M059J (cell line): Measurements from ENCODE around the gene HSPG2. TPM values are rescaled to one million over a fixed set of nuclear protein-coding genes. Genes with fewer than 3 reads are reported as not detected.
A peak's percentile ranks its signal among the peaks of the same experiment; 100 is the strongest.

Experiments
- DNase-seq: peaks from one replicate; pipeline ENCODE4 v3.0.0-alpha.2; 2012; ENCODE audit warnings: low read depth
- total RNA-seq: library from RNA; depleted of rRNA; stranded (reverse); fragments of >200 nt; shearing (Covaris generic); gene quantifications from 2 replicates; pipeline ENCODE4 v1.2.3, GENCODE V29; 2014

HSPG2 gene
- total RNA-seq, 1 experiment from 2014 or later = 60.5 TPM

DNA sequence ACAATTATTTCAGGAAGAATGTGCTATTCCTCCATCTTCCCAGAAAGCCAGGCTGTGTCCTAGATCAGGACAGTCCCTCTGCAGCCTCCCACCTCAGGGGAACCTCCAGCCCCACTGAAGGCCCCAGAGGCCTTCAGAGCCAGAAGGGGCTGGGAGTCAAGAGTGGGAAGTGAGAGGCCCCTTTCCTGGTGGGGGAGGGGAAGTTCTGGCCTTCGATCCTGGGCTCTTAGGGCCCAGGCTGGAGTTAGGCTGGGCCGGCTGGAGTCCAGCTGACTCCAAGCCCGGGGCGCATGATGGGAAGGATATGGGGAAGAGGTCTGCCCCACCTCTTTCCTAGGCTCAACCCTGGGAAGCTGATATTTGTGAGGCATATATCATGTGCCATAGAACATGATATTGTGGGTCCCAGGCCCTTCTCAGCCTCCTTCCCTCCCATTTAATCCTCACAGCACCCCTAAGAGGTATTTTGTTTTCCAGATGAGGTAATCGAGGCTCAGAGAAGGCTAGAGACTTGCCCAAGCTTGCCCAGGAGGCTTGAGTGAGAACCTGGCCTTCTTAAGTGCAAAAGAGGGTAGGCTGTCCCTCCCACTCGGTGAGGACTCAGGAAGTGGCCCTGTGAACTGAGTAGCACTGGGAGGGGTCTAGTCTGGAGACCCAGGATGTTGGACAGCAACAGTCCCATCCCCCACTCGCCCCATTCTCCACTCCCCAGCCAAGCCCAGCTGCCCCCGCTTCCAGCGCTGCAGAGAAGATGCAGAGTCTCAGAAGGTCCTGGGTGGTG is 18.6 kb upstream of the HSPG2 start:
- no peak for DNase-seq

DNA sequence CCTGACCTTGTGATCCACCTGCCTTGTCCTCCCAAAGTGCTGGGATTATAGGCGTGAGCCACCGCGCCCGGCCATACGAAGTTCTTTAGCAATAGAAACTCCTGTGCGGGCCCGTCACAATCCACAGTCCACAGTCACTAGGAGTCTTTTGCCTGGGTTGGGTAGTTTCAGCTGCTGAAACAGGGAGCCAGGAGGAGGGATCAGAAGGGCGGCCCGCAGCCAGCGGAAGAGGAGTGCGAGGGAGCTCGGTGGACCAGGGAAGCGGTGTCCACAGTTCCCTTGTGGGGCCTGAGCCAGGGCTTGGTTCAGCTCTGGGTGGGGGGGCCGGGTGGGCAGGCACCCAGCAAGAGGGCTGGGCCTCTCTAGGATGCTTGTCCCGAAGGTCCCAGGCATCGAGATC is 17.9 kb upstream of the HSPG2 start:
- DNase-seq = no peak

DNA sequence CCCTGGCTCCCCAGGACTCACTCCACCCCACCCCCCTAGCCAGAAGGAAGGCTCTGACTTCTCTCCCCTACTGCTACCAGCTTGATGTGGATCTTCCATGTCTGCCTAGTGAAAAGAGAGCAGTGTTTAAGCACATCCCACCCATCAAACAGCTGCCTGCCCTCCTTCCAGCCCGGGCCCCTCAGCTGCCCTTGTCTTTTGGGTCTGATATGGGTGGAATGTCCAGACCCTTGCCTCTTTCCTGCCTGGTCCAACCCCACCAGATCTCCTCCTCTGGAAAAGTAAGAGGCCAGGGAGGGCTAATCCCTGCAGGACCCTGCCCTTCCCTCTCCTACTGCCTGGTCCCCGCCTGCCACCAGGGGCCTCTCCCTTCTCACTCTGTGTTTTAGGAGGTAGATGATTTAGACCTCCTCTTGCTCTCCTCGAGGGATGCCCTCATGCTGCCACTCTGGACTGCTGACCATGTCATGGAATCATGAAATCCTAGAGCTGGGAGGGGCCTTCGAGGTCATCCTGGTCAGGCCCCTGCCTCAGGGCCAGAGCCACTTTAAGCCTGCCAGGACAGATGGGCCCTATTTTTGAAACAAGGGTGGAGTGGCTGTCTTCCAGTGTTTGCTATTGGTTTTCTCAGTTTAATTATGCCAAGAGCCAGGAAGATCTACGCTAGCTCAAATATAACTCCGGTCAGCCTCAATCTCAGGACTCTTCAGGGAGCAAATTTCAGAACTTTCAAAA is 15.8 kb upstream of the HSPG2 start:
- no peak for DNase-seq

DNA sequence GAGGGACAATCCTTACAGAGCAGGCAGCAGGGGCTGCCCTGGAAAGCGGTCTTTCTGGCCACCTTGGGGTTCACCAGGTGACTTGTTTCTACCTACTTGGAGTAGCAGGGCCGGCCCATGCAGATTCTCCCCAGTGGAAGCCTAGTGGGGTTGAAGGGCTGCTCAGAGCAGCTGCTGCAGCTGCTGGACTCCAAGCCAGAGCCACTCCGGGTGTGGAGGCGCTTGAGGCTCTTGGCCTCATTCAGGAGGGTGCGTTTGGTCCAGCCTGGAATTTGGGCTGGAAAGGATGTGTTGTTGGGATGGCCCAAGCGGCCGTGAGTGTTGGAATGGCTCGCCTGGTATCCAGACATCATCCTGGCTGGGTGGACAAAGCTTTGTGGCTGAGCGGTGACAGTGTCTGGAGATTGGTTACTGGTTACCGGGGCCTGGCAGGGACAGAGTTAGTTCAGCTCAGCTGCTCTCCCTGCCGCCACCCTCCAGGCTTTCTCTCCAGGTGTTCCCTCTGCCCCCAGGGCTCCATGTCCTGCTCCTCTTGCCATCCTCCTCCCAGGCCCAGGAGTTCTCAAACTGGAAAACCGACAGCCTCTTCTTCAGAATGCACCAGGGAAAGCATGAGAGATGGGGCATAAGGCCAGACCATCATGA is 14.2 kb upstream of the HSPG2 start:
- DNase-seq = no peak

DNA sequence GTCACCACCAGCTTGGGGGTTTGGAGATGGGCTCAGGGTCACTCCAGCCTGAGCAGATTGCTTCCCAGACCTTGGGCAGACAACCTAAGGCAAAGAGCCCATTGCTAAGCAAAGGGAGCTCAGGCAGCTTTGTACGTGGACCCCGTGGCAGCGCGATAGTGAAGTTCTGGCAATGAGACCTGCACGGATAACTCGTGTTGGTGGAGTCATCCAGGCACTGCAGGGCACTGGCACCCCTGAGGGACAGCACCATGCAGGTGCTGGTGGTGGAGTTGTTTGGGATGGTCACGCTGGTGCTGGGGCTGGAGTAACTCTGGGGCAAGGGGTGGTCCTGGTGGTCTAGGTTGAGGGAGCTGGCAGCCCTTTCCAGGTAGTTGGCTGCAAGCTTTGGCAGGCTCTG is 13.6 kb upstream of the HSPG2 start:
- DNase-seq = no peak

DNA sequence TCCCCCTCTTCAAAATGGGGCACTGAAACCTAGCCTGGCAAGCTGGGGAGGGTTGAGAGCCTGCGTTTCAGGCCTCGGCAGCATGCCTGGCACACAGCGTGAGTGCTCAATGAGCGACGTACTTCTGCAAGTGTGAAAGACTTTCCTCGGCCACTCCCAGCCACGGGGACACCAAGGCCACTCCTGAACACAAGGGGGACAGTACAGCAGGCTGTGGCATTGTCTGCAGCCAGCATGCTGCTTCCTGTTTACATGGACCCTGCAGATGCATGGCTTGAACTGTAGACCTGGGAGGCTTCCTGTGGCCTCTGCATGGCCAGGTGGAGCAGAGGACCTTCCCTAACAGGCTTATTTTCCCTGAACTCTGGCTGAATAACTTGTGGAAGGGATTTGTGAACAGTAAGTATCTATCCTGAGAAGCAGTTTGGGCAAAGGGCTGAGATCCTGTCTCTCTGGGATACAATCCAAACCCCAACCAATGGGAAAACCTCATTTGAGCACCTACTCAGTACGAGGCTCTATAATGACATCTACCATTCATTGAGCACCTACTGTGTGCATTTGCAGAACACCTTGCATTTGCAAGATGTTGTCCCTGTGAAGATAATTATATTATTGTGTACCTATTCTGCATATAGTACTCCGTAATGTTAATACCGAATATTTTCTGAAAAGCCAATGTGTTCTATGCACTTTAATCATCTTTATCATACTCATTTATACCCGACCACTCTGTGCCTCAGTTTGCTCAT is 9.9 kb upstream of the HSPG2 start:
- DNase-seq = no peak

DNA sequence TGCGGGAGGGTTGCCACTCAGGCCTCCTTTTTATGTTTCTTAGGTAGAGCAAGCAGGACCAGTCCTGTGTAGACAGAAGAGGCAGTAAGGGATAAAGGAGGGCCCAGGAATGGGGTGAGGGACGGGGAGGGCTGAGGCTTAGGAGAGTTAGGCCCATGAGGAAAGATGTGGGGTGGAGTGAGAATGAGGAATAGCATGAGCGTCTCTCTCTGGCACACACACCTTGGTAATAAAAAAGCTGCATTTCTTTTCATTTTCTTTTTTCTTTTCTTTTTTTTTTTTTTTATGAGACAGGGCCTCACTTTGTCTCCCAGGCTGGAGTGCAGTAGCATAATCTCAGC is 7.6 kb upstream of the HSPG2 start:
- no peak for DNase-seq

DNA sequence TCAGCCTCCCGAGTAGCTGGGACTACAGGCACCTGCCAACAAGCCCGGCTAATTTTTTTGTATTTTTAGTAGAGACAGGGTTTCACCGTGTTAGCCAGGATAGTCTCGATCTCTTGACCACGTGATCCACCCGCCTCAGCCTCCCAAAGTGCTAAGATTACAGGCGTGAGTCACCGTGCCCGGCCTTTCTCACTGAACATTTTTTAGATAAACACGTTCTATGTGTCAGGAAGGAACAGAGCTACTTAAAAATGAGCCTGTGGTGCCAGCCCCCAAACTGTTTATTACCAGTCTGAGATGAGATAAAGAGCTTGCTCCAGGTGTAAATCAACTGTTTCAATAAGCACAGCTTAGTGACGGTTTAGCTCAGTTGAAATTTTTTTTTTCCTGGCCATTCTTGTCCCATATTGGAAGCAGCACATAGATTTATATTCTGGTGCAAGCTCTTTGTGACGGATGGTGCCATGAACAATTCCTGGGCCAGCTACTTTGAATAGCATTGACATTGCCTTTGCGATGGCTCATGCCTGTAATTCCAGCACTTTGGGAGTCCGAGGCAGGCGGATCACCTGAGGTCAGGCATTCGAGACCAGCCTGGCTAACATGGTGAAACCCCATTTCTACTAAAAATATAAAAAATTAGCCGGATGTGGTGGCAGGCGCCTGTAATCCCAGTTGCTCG is 6.0 kb upstream of the HSPG2 start:
- peak; percentile 82 for DNase-seq

DNA sequence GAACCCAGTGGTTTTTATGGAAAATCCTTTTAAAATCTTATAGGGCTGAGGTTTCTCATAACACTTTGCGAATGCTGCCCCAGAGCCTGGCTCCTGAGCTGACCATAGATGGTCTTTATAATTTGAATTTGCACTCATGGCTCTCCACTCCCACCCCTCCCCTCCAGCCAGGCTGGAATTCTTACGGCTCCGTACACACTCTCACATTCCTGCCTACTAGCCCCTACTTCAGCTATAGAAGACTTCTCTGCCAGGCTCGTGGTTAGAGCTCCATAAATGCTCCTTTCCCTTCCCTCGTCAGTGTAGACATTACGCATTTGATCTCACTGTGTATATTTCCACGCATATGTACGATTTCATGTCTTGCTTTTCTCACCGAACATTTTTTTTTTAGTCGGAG is 5.4 kb upstream of the HSPG2 start:
- DNase-seq = no peak

DNA sequence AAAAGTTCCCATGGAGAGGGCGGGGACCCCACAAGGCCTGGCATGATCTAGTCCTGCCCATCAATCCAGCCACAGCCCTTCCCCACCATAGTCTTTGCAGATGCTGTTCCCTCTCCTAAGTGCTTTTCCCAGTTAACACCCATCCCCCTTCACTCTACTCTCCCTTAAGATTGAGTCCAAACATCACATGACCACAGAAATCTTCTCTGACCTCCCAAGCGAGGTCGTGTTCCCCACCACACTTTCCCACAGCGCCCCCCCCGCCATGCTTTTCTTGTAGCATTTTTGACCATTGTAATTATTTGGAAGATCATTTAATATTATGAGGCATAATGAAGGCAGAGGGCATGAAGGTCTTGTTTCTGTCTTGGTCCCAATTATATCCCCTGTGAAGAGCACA is 4.3 kb upstream of the HSPG2 start:
- DNase-seq = no peak

DNA sequence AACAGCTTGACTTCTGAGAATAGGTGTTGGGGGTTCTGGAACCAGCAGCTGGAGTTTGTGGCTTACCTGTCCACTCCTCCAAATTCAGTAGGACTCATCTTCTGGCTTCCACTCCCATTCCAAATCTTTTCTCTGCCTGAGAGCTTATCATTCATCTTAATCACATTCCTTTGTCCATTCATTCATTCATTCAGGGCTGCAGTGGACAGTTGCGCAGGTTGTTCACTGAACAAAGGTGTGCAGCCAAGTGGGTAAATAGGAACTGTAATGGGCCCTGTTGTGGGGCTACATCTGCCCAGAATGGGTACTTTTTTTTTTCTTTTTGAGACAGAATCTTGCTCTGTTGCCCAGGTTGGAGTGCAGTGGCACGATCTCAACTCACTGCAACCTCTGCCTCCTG is 3.4 kb upstream of the HSPG2 start:
- no peak for DNase-seq

DNA sequence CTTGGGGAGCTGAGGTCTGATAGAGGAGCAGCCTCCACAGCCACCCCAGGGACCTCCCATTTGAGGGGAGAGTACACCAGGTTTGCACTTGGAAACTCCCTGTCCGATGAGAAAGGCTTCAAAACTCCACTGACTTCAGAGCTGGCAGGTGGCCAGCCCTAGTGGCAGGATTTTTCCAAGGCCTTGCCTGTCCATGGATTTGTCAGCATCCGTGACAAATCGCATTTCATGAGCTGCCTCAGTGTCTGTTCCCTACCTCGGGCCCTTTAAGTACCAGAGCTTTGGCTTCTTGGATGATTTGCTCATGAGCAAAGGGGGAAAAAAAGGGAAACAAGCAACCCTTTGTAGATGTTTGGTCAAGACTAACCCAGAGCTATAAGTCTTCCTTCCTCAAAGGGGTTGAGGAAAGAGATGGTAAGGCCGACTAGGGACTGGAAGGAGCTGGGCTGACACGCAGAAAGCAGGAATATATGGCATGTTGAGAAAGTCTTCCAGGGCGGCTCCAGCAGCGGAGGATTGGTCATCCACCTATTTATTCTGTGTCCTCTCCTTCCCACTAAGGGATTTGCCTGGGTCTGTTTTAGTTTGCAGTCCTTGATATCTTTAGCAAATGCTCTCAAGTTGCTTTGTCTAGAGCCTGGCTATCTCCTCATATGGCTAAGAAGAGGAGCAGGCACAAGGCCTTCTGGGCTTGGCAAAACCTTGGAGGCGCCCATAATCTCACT is 2.7 kb upstream of the HSPG2 start:
- DNase-seq = peak; percentile 97

DNA sequence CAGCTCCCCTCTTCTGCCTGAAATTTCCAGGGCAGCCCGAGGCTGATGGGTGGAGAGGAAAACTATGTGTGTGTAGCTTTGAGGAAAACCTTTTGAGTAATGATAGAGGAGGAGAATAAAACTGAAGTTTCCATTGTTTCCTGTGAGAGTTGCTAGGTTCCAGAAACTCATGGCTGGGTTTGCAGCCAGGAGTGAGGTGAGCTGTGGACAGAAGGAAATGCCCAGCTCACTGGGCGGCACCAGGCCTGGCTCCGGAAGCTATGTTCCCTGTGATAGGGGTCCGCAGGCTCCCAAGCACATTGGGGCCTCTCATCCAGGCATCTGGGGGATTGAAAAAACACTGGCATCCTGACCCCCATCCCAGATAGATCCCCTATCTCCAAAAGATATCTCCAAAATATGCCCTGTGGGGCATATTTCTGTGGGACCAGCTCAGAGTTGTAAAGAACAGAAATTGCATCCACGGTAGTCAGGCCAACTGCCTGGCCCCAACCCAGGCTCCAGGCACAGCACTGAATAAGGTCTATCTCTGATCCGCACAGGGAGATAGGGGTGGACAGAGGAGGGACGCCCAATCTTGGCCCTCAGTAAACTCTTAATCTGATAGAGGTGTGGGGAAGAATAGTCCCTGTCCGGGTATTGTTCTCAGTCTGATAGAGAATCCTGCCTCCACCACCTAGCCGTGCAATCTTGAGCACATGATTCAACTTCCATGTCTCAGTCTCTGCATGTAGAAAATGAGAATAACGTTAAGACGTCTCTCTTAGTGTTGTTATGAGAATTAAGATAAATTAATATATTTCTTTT is 1.8 kb upstream of the HSPG2 start:
- DNase-seq = peak; percentile 68

DNA sequence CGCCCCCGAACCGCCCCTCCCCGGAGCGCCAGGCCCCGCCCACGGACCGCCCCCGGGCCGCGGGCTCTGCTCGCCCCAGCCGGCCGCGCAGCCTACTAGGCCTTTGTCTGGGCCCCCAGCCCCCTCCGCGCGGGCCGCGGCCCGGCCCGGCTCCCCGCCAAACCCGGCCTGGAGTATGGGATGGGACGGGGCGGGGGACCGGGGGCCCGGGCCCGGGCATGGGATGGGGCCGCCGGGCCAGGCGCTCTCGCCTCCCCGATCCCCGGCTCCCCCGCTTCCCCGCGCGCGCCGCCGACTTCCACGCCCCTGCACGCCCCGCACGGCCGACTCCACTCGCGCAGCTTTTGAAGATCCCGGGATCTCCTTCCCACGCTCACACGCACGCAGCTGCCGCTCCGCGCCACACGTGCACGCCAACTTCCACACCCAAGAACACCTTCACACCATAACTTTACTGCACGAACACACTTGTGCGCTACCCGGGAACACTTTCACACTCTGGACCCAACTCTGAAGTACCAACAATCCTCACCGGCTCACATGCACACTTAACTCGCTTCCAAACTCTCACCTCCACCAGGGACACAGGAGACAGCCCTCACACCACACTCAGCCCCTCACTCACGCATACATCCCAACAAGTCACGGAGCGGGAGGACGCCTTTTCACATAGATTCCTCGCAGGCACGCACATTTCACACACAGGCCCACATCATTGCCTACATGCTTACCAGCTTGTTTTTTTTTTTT is 437 bp upstream of the HSPG2 start:
- peak; percentile 70 for DNase-seq

DNA sequence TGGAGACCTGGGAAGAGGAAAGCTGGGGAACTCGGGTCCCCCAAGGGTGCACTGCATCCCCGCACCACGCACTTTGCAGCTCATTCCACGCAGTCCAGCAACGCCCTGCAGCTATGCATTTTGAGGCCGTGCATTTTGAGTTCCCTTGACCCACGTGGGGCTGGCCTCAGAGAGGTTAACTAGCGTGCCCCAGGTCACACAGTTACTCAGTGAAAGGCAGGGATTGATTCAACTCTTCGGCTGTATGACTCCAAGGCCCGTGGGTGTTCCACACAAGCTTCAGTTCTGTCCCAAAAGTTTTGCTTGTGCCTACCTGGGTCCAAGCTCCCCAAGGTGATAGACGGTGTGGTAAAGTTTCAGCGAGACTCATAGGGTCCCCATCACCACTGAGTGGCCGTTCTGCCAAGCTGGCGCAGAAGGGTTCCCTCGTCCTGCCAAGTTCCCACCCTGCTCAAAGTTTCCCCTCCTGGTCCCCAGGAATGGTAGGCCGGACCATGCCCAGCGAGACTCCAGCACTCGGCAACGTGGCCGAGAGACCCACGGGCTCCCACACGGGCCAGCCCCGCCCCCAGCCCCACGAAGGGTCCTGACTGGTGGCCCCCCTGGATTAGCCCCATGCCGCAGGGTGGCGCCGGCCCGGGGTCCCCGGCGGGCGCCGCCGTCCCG is 611 bp downstream of the HSPG2 start:
- DNase-seq = no peak

DNA sequence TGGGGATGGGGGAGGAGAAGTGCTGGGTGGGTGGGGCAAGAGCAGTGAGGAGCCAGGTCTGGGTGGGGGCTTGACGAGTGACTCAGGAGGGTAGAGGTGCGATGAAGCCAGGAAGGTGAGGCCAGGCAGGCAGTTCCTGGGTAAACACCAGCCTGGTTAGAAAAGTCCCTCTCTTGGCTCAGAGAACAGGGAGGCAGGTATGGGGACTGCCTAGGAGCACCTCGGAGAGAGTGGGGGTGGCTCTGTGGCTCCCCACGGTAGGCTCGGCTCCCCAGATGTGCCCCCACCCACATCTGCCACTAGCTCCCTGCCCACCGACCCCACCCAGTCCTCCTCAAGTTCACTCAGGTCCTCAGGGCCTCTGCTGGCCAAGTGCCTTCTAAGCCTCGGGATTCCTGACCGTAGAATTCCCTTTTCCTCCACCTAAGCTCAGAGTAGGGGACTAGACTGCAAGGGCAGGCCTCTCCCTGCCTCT is 1.2 kb downstream of the HSPG2 start:
- peak; percentile 43 for DNase-seq

DNA sequence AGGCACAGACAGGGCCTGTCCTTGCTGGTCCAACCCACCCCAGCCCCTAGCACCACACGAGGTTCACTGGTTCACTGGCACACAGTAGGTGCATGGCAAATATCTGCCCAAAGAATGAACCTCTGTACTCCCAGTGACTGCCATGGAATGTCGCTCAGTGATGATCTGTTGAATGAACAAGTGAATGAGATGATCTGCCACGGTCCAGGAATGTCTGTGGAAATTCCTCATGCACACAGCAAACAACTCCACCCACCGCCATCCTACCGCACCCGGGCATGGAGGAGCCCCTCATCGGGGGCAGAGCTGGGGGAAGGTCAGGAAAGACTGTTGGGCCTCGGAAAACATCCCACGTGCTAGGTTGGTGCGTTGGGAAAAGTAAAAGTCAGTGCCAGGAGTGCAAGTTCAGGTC is 1.7 kb downstream of the HSPG2 start:
- no peak for DNase-seq

DNA sequence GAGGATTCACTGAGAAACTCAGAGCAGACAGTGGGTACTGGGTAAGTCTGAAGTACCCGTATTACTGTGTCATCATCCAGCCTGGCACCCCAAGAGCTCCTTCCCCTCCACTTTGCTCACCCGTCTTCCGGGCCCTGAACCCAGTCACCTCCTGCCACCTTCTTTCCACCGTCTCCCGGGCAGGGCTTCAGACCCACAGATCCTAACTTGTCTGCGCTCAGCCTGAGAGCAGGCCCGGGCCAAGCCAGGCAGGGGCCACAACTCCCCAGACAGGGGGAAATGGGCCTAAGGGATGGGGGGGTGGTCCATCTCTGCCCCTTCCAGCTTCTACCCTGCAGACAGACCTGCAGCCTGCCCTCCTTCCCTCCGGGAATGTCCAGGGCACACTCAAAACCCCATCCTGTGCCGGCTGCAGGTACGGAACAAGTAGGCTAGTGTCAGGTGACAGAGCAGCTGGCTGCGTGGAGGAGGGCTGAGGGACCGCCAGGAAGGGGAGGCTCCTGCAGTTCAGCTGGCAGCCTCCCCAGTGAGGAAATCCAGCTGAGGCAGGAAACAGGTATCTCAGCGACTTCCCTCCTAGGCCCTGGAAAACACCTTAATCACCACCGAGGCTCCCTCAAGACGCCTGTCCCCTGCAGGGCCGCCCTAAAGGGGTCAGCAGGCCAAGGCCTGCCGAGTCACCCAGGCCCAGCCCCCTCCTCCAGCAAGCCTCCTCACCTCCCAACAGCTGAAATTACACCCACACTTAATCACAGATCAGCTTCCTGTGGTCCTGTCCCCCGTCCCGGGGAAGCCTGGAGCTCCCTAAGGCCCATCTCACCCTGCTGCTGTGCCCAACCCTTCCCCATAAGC is 3.5 kb downstream of the HSPG2 start:
- DNase-seq = peak; percentile 77
